ENCODE results near the gene ZNF692.

ZNF692 gene

GRCh38 chr1:248810000-248810726 is 48.7 kb downstream of the ZNF692 start:
- Histone ChIP-seq H3K79me2 (ENCODE audit: control insufficient read depth, low read length) (no peaks in the 10 kb centered on the region), H3K9me2 (replicated peaks; ENCODE audit: control insufficient read depth, low read length) (no peaks in the 10 kb centered on the region), H3K9me3 (ENCODE audit: control insufficient read depth, insufficient read depth, low read length) (no peaks in the 10 kb centered on the region), H3K4me1 (ENCODE audit: control insufficient read depth, low read length) (peaks cover 18% of the 10 kb centered on the region), H3F3A (ENCODE audit: control insufficient read depth, insufficient read depth) (peaks cover 5% of the 10 kb centered on the region; the same call in 1 of the 2 replicates), H3K27me3 (ENCODE audit: control insufficient read depth, low read length) (no peaks in the 10 kb centered on the region), H3K4me3 (ENCODE audit: low read length) (no peak overlapping the region), H4K20me1 (ENCODE audit: control insufficient read depth, insufficient read depth, low read depth, low read length) (no peaks in the 10 kb centered on the region), H3K4me2 (ENCODE audit: low read length) (no peak overlapping the region), H3K36me3 (ENCODE audit: control insufficient read depth, low read length) (peaks cover 18% of the 10 kb centered on the region; the same call in 1 of the 2 replicates), H3K27ac (ENCODE audit: low read depth, low read length) (no peak overlapping the region)
- TF ChIP-seq EZH2phosphoT487 (IDR thresholded peaks at IDR 0.05; ENCODE audit: borderline replicate concordance, low read length) (no peak), CTCF (IDR thresholded peaks at IDR 0.05; ENCODE audit: low read depth, low read length, poor library complexity, severe bottlenecking) (no peak)

GRCh38 chr1:248808876-248809275 is 50.0 kb downstream of the ZNF692 start:
- H3F3A ChIP-seq (ENCODE audit: control insufficient read depth, insufficient read depth): peaks cover 12% of the 10 kb centered on the region
- H3K27ac ChIP-seq (ENCODE audit: low read depth, low read length): no peak overlapping the region
- H3K4me2 ChIP-seq (ENCODE audit: low read length): no peak overlapping the region
- H3K9me2 ChIP-seq (replicated peaks; ENCODE audit: control insufficient read depth, low read length): no peaks in the 10 kb centered on the region
- H3K79me2 ChIP-seq (ENCODE audit: control insufficient read depth, low read length): no peaks in the 10 kb centered on the region
- H4K20me1 ChIP-seq (ENCODE audit: control insufficient read depth, insufficient read depth, low read depth, low read length): no peaks in the 10 kb centered on the region
- H3K9me3 ChIP-seq (ENCODE audit: control insufficient read depth, insufficient read depth, low read length): no peaks in the 10 kb centered on the region
- H3K27me3 ChIP-seq (ENCODE audit: control insufficient read depth, low read length): no peaks in the 10 kb centered on the region
- TF ChIP-seq CTCF (IDR thresholded peaks at IDR 0.05; ENCODE audit: low read depth, low read length, poor library complexity, severe bottlenecking) (no peak), EZH2phosphoT487 (IDR thresholded peaks at IDR 0.05; ENCODE audit: borderline replicate concordance, low read length) (no peak)
- H3K4me3 ChIP-seq (ENCODE audit: low read length): no peak overlapping the region
- peaks cover 9% of the 10 kb centered on the region; the same call in 1 of the 2 replicates for H3K36me3 ChIP-seq (ENCODE audit: control insufficient read depth, low read length)
- H3K4me1 ChIP-seq (ENCODE audit: control insufficient read depth, low read length): peaks cover 30% of the 10 kb centered on the region

GRCh38 chr1:248807067-248807737 is 51.7 kb downstream of the ZNF692 start:
- Histone ChIP-seq H3K79me2 (ENCODE audit: control insufficient read depth, low read length) (no peaks in the 10 kb centered on the region), H3K9me3 (ENCODE audit: control insufficient read depth, insufficient read depth, low read length) (no peaks in the 10 kb centered on the region), H3K27me3 (ENCODE audit: control insufficient read depth, low read length) (no peaks in the 10 kb centered on the region), H3F3A (ENCODE audit: control insufficient read depth, insufficient read depth) (peaks cover 12% of the 10 kb centered on the region), H3K4me1 (ENCODE audit: control insufficient read depth, low read length) (peaks cover 30% of the 10 kb centered on the region), H3K4me3 (ENCODE audit: low read length) (no peak overlapping the region), H4K20me1 (ENCODE audit: control insufficient read depth, insufficient read depth, low read depth, low read length) (no peaks in the 10 kb centered on the region), H3K36me3 (ENCODE audit: control insufficient read depth, low read length) (no peaks in the 10 kb centered on the region), H3K27ac (ENCODE audit: low read depth, low read length) (no peak overlapping the region), H3K9me2 (replicated peaks; ENCODE audit: control insufficient read depth, low read length) (no peaks in the 10 kb centered on the region), H3K4me2 (ENCODE audit: low read length) (no peak overlapping the region)
- peak; percentile 93 for TF ChIP-seq CTCF (IDR thresholded peaks at IDR 0.05; ENCODE audit: low read depth, low read length, poor library complexity, severe bottlenecking)
- no peak for TF ChIP-seq EZH2phosphoT487 (IDR thresholded peaks at IDR 0.05; ENCODE audit: borderline replicate concordance, low read length)

Measured in DOHH2 (cell line).